ENCODE data around the gene DNAJC11.
"Not testable (repeated sequence)": the region's sequence is repeated elsewhere in the genome, so short reads cannot be mapped to it uniquely, and the experiment has no call there.

Gene DNAJC11

DNA sequence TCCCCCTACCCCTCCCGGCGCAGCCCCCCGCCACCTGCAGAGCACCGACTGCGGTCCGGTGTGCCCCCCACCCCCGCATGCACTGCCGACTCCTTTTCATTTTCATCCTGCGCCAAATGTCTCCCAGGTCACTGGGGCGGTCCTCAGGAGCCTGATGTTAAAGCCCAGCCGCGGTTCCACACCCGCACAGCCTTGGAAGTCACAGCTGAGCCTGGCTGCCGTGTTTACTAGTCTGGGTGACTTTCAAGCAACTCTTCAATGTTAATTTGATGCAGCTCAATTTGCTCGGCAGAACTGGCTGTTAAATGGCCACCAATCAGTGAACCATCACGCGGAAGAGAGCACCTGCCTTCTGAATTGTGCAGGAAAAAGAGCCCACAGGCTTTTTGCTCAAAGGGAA, 49.7 kb downstream of the DNAJC11 start:
- DNase-seq, result no peak

GRCh38 chr1:6648556-6648955, 53.1 kb downstream of the DNAJC11 start:
- no peak for DNase-seq

GRCh38 chr1:6646499-6647148, 55.0 kb downstream of the DNAJC11 start:
- DNase-seq, result no peak

GRCh38 chr1:6645018-6645417, 56.6 kb downstream of the DNAJC11 start:
- no peak for DNase-seq

DNA sequence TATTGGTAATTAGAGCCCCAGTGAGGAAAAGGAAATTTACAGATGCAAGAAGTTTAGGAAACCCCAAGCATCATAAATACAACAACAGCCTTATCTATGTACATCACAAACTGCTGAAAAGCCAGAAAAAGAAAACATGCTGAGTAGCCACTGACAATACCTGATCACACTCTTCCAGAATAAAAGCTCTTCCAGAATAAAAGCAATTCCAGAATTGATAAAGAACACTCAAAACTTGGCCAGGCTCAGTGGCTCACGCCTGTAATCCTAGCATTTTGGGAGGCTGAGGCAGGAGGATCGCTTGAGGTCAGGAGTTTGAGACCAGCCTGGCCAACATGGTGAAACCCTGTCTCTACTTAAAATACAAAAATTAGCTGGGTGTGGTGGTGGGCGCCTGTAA, 60.7 kb downstream of the DNAJC11 start:
- DNase-seq, result not testable (repeated sequence)

- DNase-seq, result no peak
These were observed 63.4 kb downstream of the DNAJC11 start for GRCh38 chr1:6638226-6638625.

DNA sequence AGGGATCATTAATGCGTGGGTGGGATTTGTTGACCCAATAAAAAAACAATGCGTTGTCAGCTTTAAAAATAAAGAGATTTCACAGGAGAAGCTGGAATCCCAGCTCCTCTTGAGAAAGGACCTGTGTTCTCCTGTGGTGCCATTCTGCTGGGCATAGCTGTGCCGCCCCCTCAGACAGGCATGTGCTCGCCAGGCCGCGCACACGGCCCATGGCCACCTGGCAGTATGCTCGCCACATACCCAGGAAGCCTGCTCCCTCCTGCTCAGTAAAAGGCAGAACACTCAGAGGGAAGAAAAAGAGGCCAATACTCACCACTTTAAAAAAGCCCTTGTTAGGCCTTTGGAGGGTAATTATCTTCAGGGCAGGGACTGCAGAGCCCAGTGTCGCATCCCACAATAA, 63.8 kb downstream of the DNAJC11 start:
- DNase-seq, result no peak

GRCh38 chr1:6636778-6637177, 64.8 kb downstream of the DNAJC11 start:
- DNase-seq, result not testable (repeated sequence)

DNA sequence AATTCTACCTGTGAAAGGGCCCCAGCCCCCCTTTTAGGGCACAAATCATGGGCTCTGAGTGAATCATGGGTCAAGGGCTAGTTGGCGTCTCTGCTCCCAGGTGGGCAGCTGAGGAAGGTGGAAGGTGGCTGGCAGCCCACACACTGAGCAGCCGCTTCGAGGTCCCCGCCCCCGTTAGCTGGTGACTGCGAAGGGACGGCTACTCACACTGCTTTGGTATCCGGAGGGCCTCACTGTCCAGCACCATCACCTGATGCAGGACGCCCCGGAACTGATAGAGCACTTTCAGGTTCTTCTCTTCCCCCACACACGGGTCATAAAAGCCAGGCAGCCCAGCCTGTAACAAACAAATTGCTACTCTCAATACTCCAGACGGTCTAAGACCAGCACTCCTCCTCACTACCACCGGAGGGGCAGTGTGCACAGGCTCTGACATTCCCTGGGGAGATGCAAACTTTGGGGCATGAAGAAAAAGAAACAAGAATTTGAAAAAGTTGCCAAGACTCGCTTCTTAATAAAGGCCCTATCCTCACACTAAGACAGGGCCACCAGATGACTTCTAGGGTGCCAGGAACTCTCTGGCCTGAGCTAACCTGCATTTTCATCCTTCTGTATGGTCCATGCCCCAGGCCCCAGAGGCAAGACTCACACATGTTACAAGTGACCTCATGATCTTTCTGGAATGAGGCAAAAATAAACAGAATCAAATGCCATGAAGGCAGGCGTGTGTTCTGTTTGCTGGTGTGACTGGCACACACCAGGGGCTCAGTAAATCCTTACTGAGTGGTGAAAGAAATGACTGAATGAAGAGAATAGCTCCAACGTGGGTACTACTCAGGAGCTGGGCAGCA, 65.5 kb downstream of the DNAJC11 start:
- DNase-seq, result no peak

DNA sequence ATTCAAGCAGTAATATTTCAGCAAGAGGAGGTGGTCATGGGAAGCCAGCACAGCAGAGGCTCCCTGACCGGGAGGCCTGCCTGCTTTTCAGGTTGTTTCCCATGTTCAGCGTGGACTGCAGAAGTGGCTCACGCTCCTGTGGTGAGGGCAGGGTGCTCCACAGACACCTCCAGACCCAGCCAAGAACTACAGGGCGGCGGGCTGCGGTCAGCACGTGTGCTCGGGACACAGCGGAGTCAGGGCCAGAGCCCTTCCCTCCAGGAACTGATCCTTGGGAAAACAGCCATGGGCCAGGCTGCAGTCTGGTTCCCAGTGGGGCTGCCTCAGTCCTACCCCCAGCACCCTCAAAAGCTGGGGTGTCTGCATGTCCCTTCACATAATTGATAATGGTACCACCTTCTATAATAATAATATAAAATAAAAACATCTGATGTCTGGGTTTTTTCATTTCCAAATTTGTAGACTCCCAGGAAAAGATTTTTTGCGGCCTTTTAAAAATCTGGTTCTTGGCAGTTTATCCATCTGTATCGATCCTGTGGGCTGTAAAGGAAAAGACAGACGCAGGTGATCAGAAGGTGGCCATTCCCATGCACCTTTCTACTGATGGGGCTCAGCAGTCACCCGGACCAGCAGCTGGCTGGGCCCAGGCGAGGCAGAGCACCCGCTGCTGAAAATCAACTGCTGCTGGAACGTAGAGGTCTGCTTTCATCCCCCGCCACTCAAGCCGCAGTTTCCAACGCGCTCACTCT, 66.3 kb downstream of the DNAJC11 start:
- no peak for DNase-seq

DNA sequence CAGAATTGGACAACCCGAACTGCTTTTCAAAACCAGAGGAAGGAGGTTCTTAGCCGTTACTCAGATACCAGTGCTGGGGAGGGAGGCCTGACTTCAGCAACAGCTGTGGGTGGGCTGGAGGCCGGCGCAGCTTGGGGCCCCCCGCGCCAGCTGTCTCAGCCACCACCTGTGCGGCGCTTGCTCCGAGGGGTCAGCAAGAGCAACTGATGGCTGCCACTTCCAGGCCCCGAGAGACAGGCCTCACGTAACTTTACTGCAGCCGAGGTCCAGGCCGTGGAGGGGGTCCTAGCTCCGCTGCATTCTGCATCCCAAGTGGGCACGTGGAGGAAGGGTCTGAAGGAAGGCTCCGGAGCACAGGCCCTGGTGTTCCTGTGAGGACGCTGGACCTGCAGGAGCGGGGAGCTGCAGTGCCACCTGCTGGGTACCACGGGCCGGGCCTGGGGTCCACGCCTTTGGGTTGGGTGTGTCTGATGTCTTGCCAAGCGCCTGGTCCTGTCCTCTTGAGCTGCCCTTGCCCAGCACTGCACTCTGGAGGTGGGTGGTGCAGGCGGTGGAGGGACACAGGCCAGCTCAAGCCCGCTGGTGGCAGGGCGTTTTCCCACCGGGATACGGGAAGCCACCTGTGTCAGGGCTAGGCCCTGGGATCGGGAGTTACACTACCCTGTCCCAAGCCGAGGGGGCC, 67.1 kb downstream of the DNAJC11 start:
- no peak for DNase-seq

GRCh38 chr1:6632588-6633514, 68.8 kb downstream of the DNAJC11 start:
- no peak for DNase-seq

DNA sequence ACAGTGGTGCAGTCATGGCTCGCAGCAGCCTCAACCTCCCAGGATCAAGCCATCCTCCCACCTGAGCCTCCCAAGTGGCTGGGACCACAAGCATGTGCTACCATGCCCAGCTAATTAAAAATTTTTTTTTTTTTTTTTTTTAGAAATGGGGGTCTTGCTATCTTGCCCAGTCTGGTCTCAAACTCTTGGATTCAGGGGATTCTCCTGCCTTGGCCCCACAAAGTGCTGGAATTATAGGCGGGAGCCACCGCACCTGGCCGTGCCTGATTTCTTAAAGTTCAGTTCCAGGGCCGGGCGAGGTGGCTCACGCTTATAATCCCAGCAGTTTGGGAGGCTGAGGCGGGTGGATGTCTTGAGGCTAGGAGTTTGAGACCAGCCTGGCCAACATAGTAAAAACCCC, 70.6 kb downstream of the DNAJC11 start:
- DNase-seq, result no peak

DNA sequence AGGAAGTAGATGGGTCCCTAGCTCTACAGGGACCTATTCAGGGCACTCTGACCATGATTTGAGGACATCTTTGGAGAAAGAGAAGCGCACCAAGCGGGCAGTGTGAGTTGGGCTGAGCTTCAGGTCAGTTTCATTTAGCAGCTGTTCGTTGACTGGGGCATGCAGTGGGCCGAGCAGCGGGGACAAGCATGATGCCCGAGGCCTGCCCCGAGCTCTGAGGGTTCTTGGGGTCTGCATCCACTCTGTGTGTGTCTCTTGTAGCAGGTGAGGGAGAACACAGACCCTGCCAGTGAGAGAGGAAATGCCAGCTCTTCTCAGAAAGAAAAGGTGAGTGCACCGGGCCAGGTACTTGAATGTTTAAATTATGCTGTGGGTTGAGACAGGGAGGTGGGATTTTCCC, 71.6 kb downstream of the DNAJC11 start:
- no peak for DNase-seq

GRCh38 chr1:6628971-6629479, 72.6 kb downstream of the DNAJC11 start:
- DNase-seq, result no peak

DNA sequence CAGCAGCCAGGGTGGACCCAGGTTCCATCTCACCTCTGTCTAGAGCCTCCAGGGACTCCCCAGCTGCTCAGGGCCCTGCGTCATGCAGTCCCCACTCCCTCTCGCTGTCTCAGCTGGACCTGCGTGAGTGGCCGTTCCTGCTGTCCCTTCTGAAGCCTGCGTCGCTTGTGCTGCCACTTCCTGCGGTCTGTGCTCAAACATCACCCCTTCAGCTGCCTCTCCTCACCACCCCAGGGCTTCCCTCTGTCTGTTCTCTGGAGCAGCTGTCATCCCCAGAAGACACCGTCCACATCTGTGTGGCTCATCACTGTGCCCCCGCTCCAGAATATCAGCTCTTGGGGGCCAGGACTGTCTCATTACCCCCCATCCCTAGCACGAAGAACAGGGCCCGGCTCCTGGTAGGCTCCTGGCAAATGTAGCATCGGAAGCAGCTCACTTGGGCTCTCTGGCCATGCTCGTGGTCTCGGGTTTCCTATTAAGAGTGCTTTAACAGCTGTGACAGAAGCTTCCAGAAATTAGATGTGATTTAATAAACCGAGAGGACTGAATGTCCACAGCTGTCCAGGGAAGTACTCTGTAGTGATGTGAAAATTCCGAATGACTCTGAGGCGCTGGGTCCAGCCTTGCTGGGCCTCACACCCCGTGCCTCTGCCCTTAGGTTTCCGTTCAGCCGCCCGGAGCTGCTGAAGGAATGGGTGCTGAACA, 73.6 kb downstream of the DNAJC11 start:
- no peak for DNase-seq

- no peak for DNase-seq
These were observed 74.6 kb downstream of the DNAJC11 start for GRCh38 chr1:6627031-6627430.

DNA sequence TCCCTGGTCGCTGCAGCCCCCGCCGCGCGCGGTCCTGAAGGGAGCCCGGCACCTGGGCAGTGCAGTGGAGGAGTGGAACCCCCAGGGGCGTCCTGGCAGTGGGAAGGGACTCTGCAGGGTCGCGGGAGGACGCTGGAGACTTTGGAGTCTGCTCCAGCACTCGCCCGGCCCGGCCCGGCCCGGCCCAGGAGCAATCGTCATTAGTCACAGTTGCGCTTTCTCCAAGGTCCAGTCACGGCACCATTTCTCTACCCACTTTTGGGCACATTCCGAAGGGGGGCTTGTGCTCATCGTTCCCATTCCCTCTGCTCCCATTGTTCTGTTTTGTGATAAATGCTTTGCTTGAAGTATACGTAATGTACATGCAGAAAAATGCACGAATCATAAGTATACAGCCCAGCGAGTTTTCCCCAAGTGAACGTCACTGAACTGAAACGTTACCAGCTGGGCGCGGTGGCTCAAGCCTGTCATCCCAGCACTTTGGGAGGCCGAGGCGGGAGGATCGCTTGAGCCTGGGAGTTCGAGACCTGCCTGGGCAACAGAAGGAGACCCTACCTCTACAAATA, 75.9 kb downstream of the DNAJC11 start:
- DNase-seq, result no peak

GRCh38 chr1:6624710-6625583, 76.7 kb downstream of the DNAJC11 start, which contains the start of gene THAP3:
Gene THAP3 (plus strand): TSS chr1:6624868. CDS start chr1:6625219, 351 bp downstream.
- DNase-seq, result peak in 1 of 2 experiments; percentile 61

Data from cerebellar nuclear complex (tissue), 1 donor.